ENCODE results near the gene COQ10B. TPM values are rescaled to one million over a fixed set of nuclear protein-coding genes. Genes with fewer than 3 reads are reported as not detected.

COQ10B gene
- total and polyA plus RNA-seq, 2 donors (not counting 3 experiments of a cell fraction or from before 2014, with no cell fraction given) = 2.4 to 15.1 TPM

DNA sequence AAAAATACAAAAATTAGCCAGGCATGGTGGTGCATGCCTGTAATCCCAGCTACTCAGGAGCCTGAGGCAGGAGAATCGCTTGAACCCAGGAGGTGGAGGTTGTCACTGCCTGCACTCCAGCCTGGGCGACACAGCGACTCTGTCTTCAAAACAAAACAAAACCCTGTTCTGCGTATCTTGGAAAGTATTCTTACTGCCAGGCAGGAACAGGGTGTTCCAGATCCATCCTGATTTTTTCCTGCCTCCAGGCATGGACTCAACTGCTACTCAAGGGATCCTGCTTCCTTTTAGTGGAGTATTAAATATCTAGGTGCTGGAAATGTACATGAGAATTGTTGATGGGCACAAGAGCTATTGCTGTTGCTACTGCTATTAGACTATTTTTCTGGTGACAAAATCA is 34.0 kb downstream of the COQ10B start:
- Histone ChIP-seq H3K27me3 (ENCODE audit: control insufficient read depth in 2 of 2, insufficient read depth in 2 of 2, low read length in 2 of 2) (no peaks in the 10 kb centered on the region), H2AFZ (ENCODE audit: low read depth, low read length) (no peak overlapping the region), H3K9me3 (replicated peaks; ENCODE audit: control insufficient read depth, insufficient read depth, low read length) (peaks cover 2% of the 10 kb centered on the region), H3K27ac (ENCODE audit: insufficient read depth, low read depth, low read length) (no peak overlapping the region), H3K9ac (replicated peaks; ENCODE audit: extremely low read depth, insufficient read depth, low read length) (no peak overlapping the region), H3K79me2 (ENCODE audit: control insufficient read depth, insufficient read depth, low read length) (peaks cover 2% of the 10 kb centered on the region), H3K4me2 (ENCODE audit: insufficient read depth, low read length) (no peak overlapping the region), H4K20me1 (replicated peaks; ENCODE audit: control insufficient read depth, extremely low read depth, insufficient read depth, low read length) (no peaks in the 10 kb centered on the region), H3K4me3 (replicated peaks in 1 of 3; ENCODE audit: insufficient read depth in 1 of 3, low read depth in 1 of 3, low read length in 3 of 3) (no peak overlapping the region), H3K36me3 (ENCODE audit: control insufficient read depth in 2 of 2, extremely low read depth in 1 of 2, insufficient read depth in 2 of 2, low read length in 2 of 2) (peaks cover 19 to 20% of the 10 kb centered on the region in 2 experiments), H3K4me1 (ENCODE audit: control insufficient read depth, extremely low read depth, insufficient read depth, low read length) (no peaks in the 10 kb centered on the region), H3K9me1 (replicated peaks; ENCODE audit: control insufficient read depth, extremely low read depth, insufficient read depth, low read length) (no peaks in the 10 kb centered on the region)
- DNase-seq (ENCODE audit: low read depth, low spot score) = no peak
- ChIA-PET POLR2A (no interaction called here), CTCF (no interaction called here)
- FAIRE-seq = no peak
- TF ChIP-seq POLR2AphosphoS5 (IDR thresholded peaks at IDR 0.05; ENCODE audit: insufficient read depth, low read depth, low read length) (no peak), EZH2 (IDR thresholded peaks at IDR 0.05; ENCODE audit: borderline replicate concordance, low read depth, low read length, severe bottlenecking) (no peak), POLR2A (IDR thresholded peaks at IDR 0.05; ENCODE audit: low read depth, low read length) (no peak)
- intact Hi-C loops (cut with micrococcal nuclease) (loop anchor here (5.0 kb wide), 1 partner anchor 85 kb away; no protein-coding TSS in a partner anchor), dilution Hi-C loops (cut with MboI; ENCODE audit: extremely low pct_ligation_motif_present, low sequenced_read_pairs) (no loop called here)
- BruUV-seq (replicated peaks) = no TSS peak

GRCh38 chr2:197495433-197496134 is 42.2 kb downstream of the COQ10B start:
- POLR2A ChIA-PET = no interaction called here
- DNase-seq (ENCODE audit: low read depth, low spot score) (no peak), FAIRE-seq (no peak)
- peaks cover 2% of the 10 kb centered on the region for H4K20me1 ChIP-seq (replicated peaks; ENCODE audit: control insufficient read depth, extremely low read depth, insufficient read depth, low read length)
- intact Hi-C loops (cut with micrococcal nuclease) = loop anchor here (5.0 kb wide), 1 partner anchor 802 kb away; no protein-coding TSS in a partner anchor
- dilution Hi-C loops (cut with MboI; ENCODE audit: extremely low pct_ligation_motif_present, low sequenced_read_pairs) = no loop called here
- H3K27me3 ChIP-seq (ENCODE audit: control insufficient read depth in 2 of 2, insufficient read depth in 2 of 2, low read length in 2 of 2) = no peaks in the 10 kb centered on the region
- peak overlapping the region; percentile 99 for H3K4me2 ChIP-seq (ENCODE audit: insufficient read depth, low read length)
- no peak overlapping the region for H3K9ac ChIP-seq (replicated peaks; ENCODE audit: extremely low read depth, insufficient read depth, low read length)
- H2AFZ ChIP-seq (ENCODE audit: low read depth, low read length) = no peak overlapping the region
- no peaks in the 10 kb centered on the region for H3K9me1 ChIP-seq (replicated peaks; ENCODE audit: control insufficient read depth, extremely low read depth, insufficient read depth, low read length)
- H3K4me1 ChIP-seq (ENCODE audit: control insufficient read depth, extremely low read depth, insufficient read depth, low read length) = peaks cover 33% of the 10 kb centered on the region
- no TSS peak for BruUV-seq (replicated peaks)
- CTCF ChIA-PET = interaction anchor here (0.7 kb wide), 1 partner anchor 9 kb away, joined by 3 read pairs; no protein-coding TSS in a partner anchor
- TF ChIP-seq GATA2 (IDR thresholded peaks at IDR 0.05; ENCODE audit: insufficient read depth, insufficient read length, low read depth, low read length) (no peak), EZH2 (IDR thresholded peaks at IDR 0.05; ENCODE audit: borderline replicate concordance, low read depth, low read length, severe bottlenecking) (no peak), MAX (IDR thresholded peaks at IDR 0.05; ENCODE audit: insufficient read depth, insufficient read length) (no peak), JUN (IDR thresholded peaks at IDR 0.05; ENCODE audit: borderline replicate concordance, insufficient read depth, insufficient read length, low read depth) (no peak), FOS (IDR thresholded peaks at IDR 0.05; ENCODE audit: borderline replicate concordance, insufficient read depth, low read length) (no peak)
- TF ChIP-seq, protein P1, sequence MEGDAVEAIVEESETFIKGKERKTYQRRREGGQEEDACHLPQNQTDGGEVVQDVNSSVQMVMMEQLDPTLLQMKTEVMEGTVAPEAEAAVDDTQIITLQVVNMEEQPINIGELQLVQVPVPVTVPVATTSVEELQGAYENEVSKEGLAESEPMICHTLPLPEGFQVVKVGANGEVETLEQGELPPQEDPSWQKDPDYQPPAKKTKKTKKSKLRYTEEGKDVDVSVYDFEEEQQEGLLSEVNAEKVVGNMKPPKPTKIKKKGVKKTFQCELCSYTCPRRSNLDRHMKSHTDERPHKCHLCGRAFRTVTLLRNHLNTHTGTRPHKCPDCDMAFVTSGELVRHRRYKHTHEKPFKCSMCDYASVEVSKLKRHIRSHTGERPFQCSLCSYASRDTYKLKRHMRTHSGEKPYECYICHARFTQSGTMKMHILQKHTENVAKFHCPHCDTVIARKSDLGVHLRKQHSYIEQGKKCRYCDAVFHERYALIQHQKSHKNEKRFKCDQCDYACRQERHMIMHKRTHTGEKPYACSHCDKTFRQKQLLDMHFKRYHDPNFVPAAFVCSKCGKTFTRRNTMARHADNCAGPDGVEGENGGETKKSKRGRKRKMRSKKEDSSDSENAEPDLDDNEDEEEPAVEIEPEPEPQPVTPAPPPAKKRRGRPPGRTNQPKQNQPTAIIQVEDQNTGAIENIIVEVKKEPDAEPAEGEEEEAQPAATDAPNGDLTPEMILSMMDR (IDR thresholded peaks at IDR 0.05; ENCODE audit: extremely low read depth in 1 of 2, insufficient read depth in 1 of 2, low read depth in 1 of 2, low read length in 2 of 2) = no peak
- no peak overlapping the region for H3K27ac ChIP-seq (ENCODE audit: insufficient read depth, low read depth, low read length)
- H3K4me3 ChIP-seq (replicated peaks in 1 of 3; ENCODE audit: insufficient read depth in 1 of 3, low read depth in 1 of 3, low read length in 3 of 3) = no peak overlapping the region
- H3K9me3 ChIP-seq (replicated peaks; ENCODE audit: control insufficient read depth, insufficient read depth, low read length) = no peaks in the 10 kb centered on the region
- H3K36me3 ChIP-seq (ENCODE audit: control insufficient read depth in 2 of 2, extremely low read depth in 1 of 2, insufficient read depth in 2 of 2, low read length in 2 of 2) = peaks cover 10 to 32% of the 10 kb centered on the region in 2 experiments
- peaks cover 59% of the 10 kb centered on the region for H3K79me2 ChIP-seq (ENCODE audit: control insufficient read depth, insufficient read depth, low read length)

Measured in endothelial cell of umbilical vein (primary cell).